Hepatocyte (in vitro differentiated cells): ENCODE data around the gene PCDHGA6.

Experiments
- CTCF ChIP-seq: fragments of 200-600 bp; sonication (generic); IDR thresholded peaks from 2 replicates; pipeline ENCODE4 v1.5.1; 2016; ENCODE audit warnings: antibody characterized with exemption, mild to moderate bottlenecking; ENCODE audit not compliant: poor library complexity
- EZH2 ChIP-seq: fragments of 200-600 bp; sonication (generic); IDR thresholded peaks from 2 replicates; pipeline ENCODE4 v1.6.1; 2016; ENCODE audit warnings: antibody characterized with exemption, mild to moderate bottlenecking, borderline replicate concordance
- EZH2phosphoT487 ChIP-seq: fragments of 200-600 bp; sonication (generic); IDR thresholded peaks from one replicate; pipeline ENCODE4 v1.6.1; 2018; ENCODE audit warnings: antibody characterized with exemption, mild to moderate bottlenecking, low read depth, moderate library complexity; ENCODE audit not compliant: unreplicated experiment, severe bottlenecking

- TF ChIP-seq EZH2phosphoT487 (no peak), CTCF (no peak), EZH2 (no peak)
These were observed 16.7 kb upstream of the PCDHGA6 start for GRCh38 chr5:141356950-141357349.
